ENCODE data around the gene SLC4A5.

DNA sequence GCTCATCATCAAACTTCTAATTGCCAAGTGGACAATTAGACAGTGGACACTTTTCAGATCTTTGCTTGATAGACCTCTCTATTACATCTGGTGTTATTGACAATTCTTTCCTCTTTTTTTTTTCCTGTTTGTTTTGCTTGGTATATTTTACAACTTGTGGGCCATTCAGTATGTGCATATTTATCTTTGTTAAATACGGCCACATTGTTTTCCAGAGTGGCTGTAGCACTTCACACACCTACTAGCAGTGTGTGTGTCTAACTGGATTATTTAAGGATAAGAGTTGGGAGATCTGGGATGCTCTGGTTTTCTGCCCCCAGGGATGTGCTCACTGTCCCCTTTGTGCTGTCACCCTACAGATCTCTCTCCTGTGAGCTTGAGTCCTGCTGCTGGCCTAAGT is 4.1 kb upstream of the SLC4A5 start:
- TF ChIP-seq, protein P1, sequence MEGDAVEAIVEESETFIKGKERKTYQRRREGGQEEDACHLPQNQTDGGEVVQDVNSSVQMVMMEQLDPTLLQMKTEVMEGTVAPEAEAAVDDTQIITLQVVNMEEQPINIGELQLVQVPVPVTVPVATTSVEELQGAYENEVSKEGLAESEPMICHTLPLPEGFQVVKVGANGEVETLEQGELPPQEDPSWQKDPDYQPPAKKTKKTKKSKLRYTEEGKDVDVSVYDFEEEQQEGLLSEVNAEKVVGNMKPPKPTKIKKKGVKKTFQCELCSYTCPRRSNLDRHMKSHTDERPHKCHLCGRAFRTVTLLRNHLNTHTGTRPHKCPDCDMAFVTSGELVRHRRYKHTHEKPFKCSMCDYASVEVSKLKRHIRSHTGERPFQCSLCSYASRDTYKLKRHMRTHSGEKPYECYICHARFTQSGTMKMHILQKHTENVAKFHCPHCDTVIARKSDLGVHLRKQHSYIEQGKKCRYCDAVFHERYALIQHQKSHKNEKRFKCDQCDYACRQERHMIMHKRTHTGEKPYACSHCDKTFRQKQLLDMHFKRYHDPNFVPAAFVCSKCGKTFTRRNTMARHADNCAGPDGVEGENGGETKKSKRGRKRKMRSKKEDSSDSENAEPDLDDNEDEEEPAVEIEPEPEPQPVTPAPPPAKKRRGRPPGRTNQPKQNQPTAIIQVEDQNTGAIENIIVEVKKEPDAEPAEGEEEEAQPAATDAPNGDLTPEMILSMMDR (IDR thresholded peaks at IDR 0.05), result no peak
- TF ChIP-seq POLR2A (IDR thresholded peaks at IDR 0.05), result no peak

All from esophagus squamous epithelium (tissue), 4 donors.